ENCODE measurements around the gene IGFBP6.

- TF ChIP-seq CTCF (IDR thresholded peaks at IDR 0.05) (peak; percentile 87), EZH2 (IDR thresholded peaks at IDR 0.05; ENCODE audit: borderline replicate concordance, insufficient read depth, low read depth, low read length, poor library complexity, severe bottlenecking) (no peak)
Measured at GRCh38 chr12:53065975-53066931, 31.2 kb upstream of the IGFBP6 start.

Measured in B cell (primary cell).